Caco-2 (cell line): ENCODE results near the gene PELI2. TPM values are rescaled to one million over a fixed set of nuclear protein-coding genes. Genes with fewer than 3 reads are reported as not detected.

Source experiments
- BruUV-seq: library from RNA; stranded (reverse); fragments of 400-500 nt; replicated peaks from 2 replicates; lab custom pipeline; 2021; lab: Mats Ljungman, UMichigan
- CTCF ChIA-PET: fragments of 300-600 bp; sonication (Branson Sonifier 250); formaldehyde crosslinking; loops from one replicate; lab custom pipeline; 2022; ENCODE audit warnings: antibody characterized with exemption; lab: Charles Lee
- POLR2A ChIA-PET: fragments of 300-600 bp; sonication (Branson Sonifier 250); formaldehyde crosslinking; loops from one replicate; lab custom pipeline; 2022; ENCODE audit warnings: antibody characterized with exemption; lab: Charles Lee
- DNase-seq, 2 experiments: peaks; one replicate each; pipeline versions ENCODE4 v3.0.0 to v3.0.0-alpha.2; 2020 to 2022
- H3K27me3 ChIP-seq: replicated peaks from 2 replicates; pipeline ENCODE4 v1.6.0; 2011; ENCODE audit warnings: low read length; ENCODE audit not compliant: control insufficient read depth, insufficient read depth
- H3K36me3 ChIP-seq: 2 replicates; pipeline ENCODE4 v1.5.1; 2011; ENCODE audit warnings: low read length; ENCODE audit not compliant: control insufficient read depth, insufficient read depth
- H3K4me1 ChIP-seq: fragments of 250-450 bp; sonication (Bioruptor Pico); 2 replicates; pipeline ENCODE4 v1.5.1; 2020; ENCODE audit warnings: mild to moderate bottlenecking
- H3K4me3 ChIP-seq: 2 replicates; pipeline ENCODE4 v1.5.1; 2011; ENCODE audit warnings: low read depth, mild to moderate bottlenecking, control low read depth, low read length
- H3K9me3 ChIP-seq: fragments of 250-450 bp; sonication (Bioruptor Pico); 2 replicates; pipeline ENCODE4 v1.5.1; 2020; ENCODE audit warnings: mild to moderate bottlenecking, moderate library complexity
- H3K27ac Mint-ChIP-seq: one replicate; pipeline ENCODE4 v1.8.0; 2022; ENCODE audit warnings: mixed read lengths; ENCODE audit not compliant: unreplicated experiment
- H3K27me3 Mint-ChIP-seq: one replicate; pipeline ENCODE4 v1.8.0; 2022; ENCODE audit warnings: mixed read lengths; ENCODE audit not compliant: insufficient read depth, unreplicated experiment
- H3K36me3 Mint-ChIP-seq: one replicate; pipeline ENCODE4 v1.8.0; 2022; ENCODE audit warnings: mild to moderate bottlenecking, mixed read lengths; ENCODE audit not compliant: insufficient read depth, unreplicated experiment
- H3K4me1 Mint-ChIP-seq: one replicate; pipeline ENCODE4 v1.8.0; 2022; ENCODE audit warnings: low read depth, mixed read lengths; ENCODE audit not compliant: unreplicated experiment
- H3K4me3 Mint-ChIP-seq: one replicate; pipeline ENCODE4 v1.8.0; 2022; ENCODE audit warnings: mild to moderate bottlenecking, moderate library complexity, mixed read lengths; ENCODE audit not compliant: unreplicated experiment
- H3K9me3 Mint-ChIP-seq: one replicate; pipeline ENCODE4 v1.8.0; 2022; ENCODE audit warnings: mixed read lengths; ENCODE audit not compliant: unreplicated experiment
- CTCF ChIP-seq, 2 experiments: fragments of 200-600 bp in 1 of 2; IDR thresholded peaks; 1 replicate in 1 of 2; 2 replicates in 1 of 2; pipeline versions ENCODE4 v1.5.1 to v1.8.0; 2011 to 2022; ENCODE audit warnings: antibody characterized with exemption in 1 of 2, control low read depth in 1 of 2, inconsistent platforms in 1 of 2, low read depth in 1 of 2, low read length in 1 of 2, mild to moderate bottlenecking in 1 of 2, moderate library complexity in 1 of 2; ENCODE audit not compliant: insufficient read depth in 1 of 2, severe bottlenecking in 1 of 2, unreplicated experiment in 1 of 2
- intact Hi-C: fragments of 100-400 bp; cut with micrococcal nuclease; formaldehyde crosslinking; loops from one replicate; pipeline ENCODE4 v1.10.0; 2022; ENCODE audit not compliant: unreplicated experiment
- total RNA-seq: library from RNA; stranded (reverse); gene quantifications from 2 replicates; pipeline ENCODE4 v1.2.3, GENCODE V29; 2022

The PELI2 gene
- total RNA-seq, 1 experiment from 2014 or later = 8.5 TPM

GRCh38 chr14:56115976-56116893 lies 2.0 kb upstream of the PELI2 start:
- Histone ChIP-seq H3K4me3 (no peak overlapping the region), H3K36me3 (no peaks in the 10 kb centered on the region), H3K27me3 (no peaks in the 10 kb centered on the region), H3K4me1 (peaks cover 10% of the 10 kb centered on the region; the same call in 1 of the 2 replicates), H3K9me3 (no peaks in the 10 kb centered on the region; the same call in 1 of the 2 replicates)
- CTCF ChIA-PET = interaction anchor here (0.6 kb wide), 1 partner anchor 1552 kb away, joined by 3 read pairs; no protein-coding TSS in a partner anchor
- DNase-seq = no peak
- Mint-ChIP-seq H3K27me3 (peaks cover 11% of the 10 kb centered on the region), H3K4me3 (peak overlapping the region; percentile 11), H3K9me3 (no peaks in the 10 kb centered on the region), H3K4me1 (peaks cover 24% of the 10 kb centered on the region), H3K36me3 (peaks cover 5% of the 10 kb centered on the region), H3K27ac (no peak overlapping the region)
- intact Hi-C loops = no loop called here
- POLR2A ChIA-PET = no interaction called here
- BruUV-seq = no TSS peak
- TF ChIP-seq CTCF (IDR thresholded peaks at IDR 0.05; ENCODE audit: insufficient read depth in 1 of 2, low read depth in 1 of 2, low read length in 1 of 2, severe bottlenecking in 1 of 2, unreplicated experiment in 1 of 2) = no peak

GRCh38 chr14:56118611-56119181 lies 485 bp downstream of the PELI2 start:
- intact Hi-C loops = loop anchor here (1.0 kb wide), 1 partner anchor 19 kb away; no protein-coding TSS in a partner anchor
- Histone ChIP-seq H3K9me3 (no peaks in the 10 kb centered on the region), H3K4me1 (peaks cover 10% of the 10 kb centered on the region; the same call in 1 of the 2 replicates), H3K4me3 (peak overlapping the region; percentile 49), H3K36me3 (no peaks in the 10 kb centered on the region), H3K27me3 (no peaks in the 10 kb centered on the region)
- peak in 1 of 2 experiments; percentile 33 for DNase-seq
- H3K9me3 Mint-ChIP-seq = no peaks in the 10 kb centered on the region
- peaks cover 11% of the 10 kb centered on the region for H3K27me3 Mint-ChIP-seq
- H3K27ac Mint-ChIP-seq = no peak overlapping the region
- POLR2A ChIA-PET = no interaction called here
- H3K4me3 Mint-ChIP-seq = peak overlapping the region; percentile 96
- CTCF ChIA-PET = interaction anchor here (1.7 kb wide), 1 partner anchor 20 kb away, joined by 4 read pairs; no protein-coding TSS in a partner anchor
- no TSS peak for BruUV-seq
- peaks cover 18% of the 10 kb centered on the region for H3K4me1 Mint-ChIP-seq
- H3K36me3 Mint-ChIP-seq = peaks cover 5% of the 10 kb centered on the region
- TF ChIP-seq CTCF (IDR thresholded peaks at IDR 0.05; ENCODE audit: insufficient read depth in 1 of 2, low read depth in 1 of 2, low read length in 1 of 2, severe bottlenecking in 1 of 2, unreplicated experiment in 1 of 2) = no peak

GRCh38 chr14:56119201-56119981 lies 1.2 kb downstream of the PELI2 start:
- Mint-ChIP-seq H3K27ac (no peak overlapping the region), H3K36me3 (peaks cover 5% of the 10 kb centered on the region), H3K4me3 (peak overlapping the region; percentile 70), H3K9me3 (no peaks in the 10 kb centered on the region), H3K4me1 (peaks cover 19% of the 10 kb centered on the region), H3K27me3 (peaks cover 8% of the 10 kb centered on the region)
- H3K4me3 ChIP-seq = peak overlapping the region; percentile 49
- no peak for TF ChIP-seq CTCF (IDR thresholded peaks at IDR 0.05; ENCODE audit: insufficient read depth in 1 of 2, low read depth in 1 of 2, low read length in 1 of 2, severe bottlenecking in 1 of 2, unreplicated experiment in 1 of 2)
- intact Hi-C loops = no loop called here
- no peaks in the 10 kb centered on the region for H3K27me3 ChIP-seq
- BruUV-seq = no TSS peak
- H3K36me3 ChIP-seq = no peaks in the 10 kb centered on the region
- CTCF ChIA-PET = no interaction called here
- H3K4me1 ChIP-seq = peaks cover 10% of the 10 kb centered on the region; the same call in 1 of the 2 replicates
- POLR2A ChIA-PET = no interaction called here
- H3K9me3 ChIP-seq = no peaks in the 10 kb centered on the region
- DNase-seq = peak in 1 of 2 experiments; percentile 46
